NK-92 (cell line): ENCODE measurements around the gene PGPEP1.

ENCODE experiments used
- DNase-seq: peaks from one replicate; lab custom pipeline; 2025; ENCODE audit not compliant: unreplicated experiment; lab: John Stamatoyannopoulos, UW

PGPEP1 gene

GRCh38 chr19:18340190-18340989 lies at the start of gene PGPEP1:
PGPEP1 (plus strand) TSS chr19:18340598; CDS start chr19:18340682, 84 bp downstream.
- no peak for DNase-seq

GRCh38 chr19:18291019-18291524 lies 49.3 kb upstream of the PGPEP1 start:
- no peak for DNase-seq

GRCh38 chr19:18291590-18292461 lies 48.6 kb upstream of the PGPEP1 start:
- no peak for DNase-seq

- no peak for DNase-seq
These were observed 48.0 kb upstream of the PGPEP1 start for GRCh38 chr19:18292462-18292809.

- no peak for DNase-seq
These were observed 47.4 kb upstream of the PGPEP1 start for GRCh38 chr19:18292810-18293641.

- DNase-seq: no peak
These were observed 46.5 kb upstream of the PGPEP1 start for GRCh38 chr19:18293642-18294466.

- no peak for DNase-seq
These were observed 45.9 kb upstream of the PGPEP1 start for GRCh38 chr19:18294467-18294864.

GRCh38 chr19:18295034-18295451 lies 45.4 kb upstream of the PGPEP1 start:
- no peak for DNase-seq

GRCh38 chr19:18297308-18297707 lies 43.1 kb upstream of the PGPEP1 start:
- DNase-seq: no peak

- DNase-seq: no peak
These were observed 41.8 kb upstream of the PGPEP1 start for GRCh38 chr19:18298601-18299000.

- DNase-seq: no peak
These were observed 40.7 kb upstream of the PGPEP1 start for GRCh38 chr19:18299654-18300053.

- no peak for DNase-seq
These were observed 39.3 kb upstream of the PGPEP1 start for GRCh38 chr19:18300930-18301717.

- no peak for DNase-seq
These were observed 38.7 kb upstream of the PGPEP1 start for GRCh38 chr19:18301718-18302111.

GRCh38 chr19:18304208-18304457 lies 36.3 kb upstream of the PGPEP1 start:
- no peak for DNase-seq

GRCh38 chr19:18304458-18305310 lies 35.7 kb upstream of the PGPEP1 start:
- no peak for DNase-seq

- DNase-seq: no peak
These were observed 34.0 kb upstream of the PGPEP1 start for GRCh38 chr19:18306209-18306887.

GRCh38 chr19:18306888-18307260 lies 33.5 kb upstream of the PGPEP1 start:
- no peak for DNase-seq

- DNase-seq: no peak
These were observed 33.1 kb upstream of the PGPEP1 start for GRCh38 chr19:18307271-18307681.
